ENCODE measurements around the gene FAM216B.

Gene FAM216B

GRCh38 chr13:42750794-42751193, 30.6 kb upstream of the FAM216B start:
- no peak for DNase-seq (ENCODE audit: low read depth, low spot score)

GRCh38 chr13:42751693-42752092, 29.7 kb upstream of the FAM216B start:
- no peak for DNase-seq (ENCODE audit: low read depth, low spot score)
- TF ChIP-seq FOXP2 (optimal IDR thresholded peaks at IDR 0.05; ENCODE audit: control extremely low read depth, extremely low read length, insufficient read depth): no peak
- no peak for TF ChIP-seq EZH2 (IDR thresholded peaks at IDR 0.05)
- TF ChIP-seq POLR2AphosphoS5 (IDR thresholded peaks at IDR 0.05; ENCODE audit: borderline replicate concordance, low read depth, low read length): no peak
- no peaks in the 10 kb centered on the region for H3K36me3 ChIP-seq (ENCODE audit: insufficient read depth, low read length)
- H3K27ac ChIP-seq: no peak overlapping the region
- H3K4me3 ChIP-seq: no peak overlapping the region
- no peaks in the 10 kb centered on the region for H3K9me3 ChIP-seq (ENCODE audit: low read depth, low read length)
- H3K9ac ChIP-seq (ENCODE audit: insufficient read length): no peak overlapping the region

More at GRCh38 chr13:42750794-42751193, 30.6 kb upstream of the FAM216B start:
- TF ChIP-seq FOXP2 (optimal IDR thresholded peaks at IDR 0.05; ENCODE audit: control extremely low read depth, extremely low read length, insufficient read depth) (no peak), POLR2AphosphoS5 (IDR thresholded peaks at IDR 0.05; ENCODE audit: borderline replicate concordance, low read depth, low read length) (no peak), EZH2 (IDR thresholded peaks at IDR 0.05) (no peak)
- no peaks in the 10 kb centered on the region for H3K36me3 ChIP-seq (ENCODE audit: insufficient read depth, low read length)
- H3K9me3 ChIP-seq (ENCODE audit: low read depth, low read length): no peaks in the 10 kb centered on the region
- H3K9ac ChIP-seq (ENCODE audit: insufficient read length): no peak overlapping the region
- H3K27ac ChIP-seq: no peak overlapping the region
- H3K4me3 ChIP-seq: no peak overlapping the region

GRCh38 chr13:42752731-42753130, 28.7 kb upstream of the FAM216B start:
- H3K9me3 ChIP-seq (ENCODE audit: low read depth, low read length): no peaks in the 10 kb centered on the region
- H3K9ac ChIP-seq (ENCODE audit: insufficient read length): no peak overlapping the region
- TF ChIP-seq EZH2 (IDR thresholded peaks at IDR 0.05) (no peak), FOXP2 (optimal IDR thresholded peaks at IDR 0.05; ENCODE audit: control extremely low read depth, extremely low read length, insufficient read depth) (no peak), POLR2AphosphoS5 (IDR thresholded peaks at IDR 0.05; ENCODE audit: borderline replicate concordance, low read depth, low read length) (no peak)
- H3K4me3 ChIP-seq: no peak overlapping the region
- no peaks in the 10 kb centered on the region for H3K36me3 ChIP-seq (ENCODE audit: insufficient read depth, low read length)
- H3K27ac ChIP-seq: no peak overlapping the region
- DNase-seq (ENCODE audit: low read depth, low spot score): no peak

- Histone ChIP-seq H3K4me3 (no peak overlapping the region), H3K36me3 (ENCODE audit: insufficient read depth, low read length) (no peaks in the 10 kb centered on the region), H3K9ac (ENCODE audit: insufficient read length) (no peak overlapping the region), H3K27ac (no peak overlapping the region), H3K9me3 (ENCODE audit: low read depth, low read length) (no peaks in the 10 kb centered on the region)
- no peak for TF ChIP-seq POLR2AphosphoS5 (IDR thresholded peaks at IDR 0.05; ENCODE audit: borderline replicate concordance, low read depth, low read length)
- no peak for TF ChIP-seq EZH2 (IDR thresholded peaks at IDR 0.05)
- no peak for TF ChIP-seq FOXP2 (optimal IDR thresholded peaks at IDR 0.05; ENCODE audit: control extremely low read depth, extremely low read length, insufficient read depth)
- no peak for DNase-seq (ENCODE audit: low read depth, low spot score)
These were observed 27.7 kb upstream of the FAM216B start for GRCh38 chr13:42753697-42754096.

- Histone ChIP-seq H3K9me3 (ENCODE audit: low read depth, low read length) (no peaks in the 10 kb centered on the region), H3K9ac (ENCODE audit: insufficient read length) (no peak overlapping the region), H3K36me3 (ENCODE audit: insufficient read depth, low read length) (no peaks in the 10 kb centered on the region), H3K4me3 (no peak overlapping the region), H3K27ac (no peak overlapping the region)
- no peak for DNase-seq (ENCODE audit: low read depth, low spot score)
- TF ChIP-seq FOXP2 (optimal IDR thresholded peaks at IDR 0.05; ENCODE audit: control extremely low read depth, extremely low read length, insufficient read depth) (no peak), POLR2AphosphoS5 (IDR thresholded peaks at IDR 0.05; ENCODE audit: borderline replicate concordance, low read depth, low read length) (no peak), EZH2 (IDR thresholded peaks at IDR 0.05) (no peak)
These were observed 26.4 kb upstream of the FAM216B start for GRCh38 chr13:42754801-42755510.

- no peak overlapping the region for H3K4me3 ChIP-seq
- H3K27ac ChIP-seq: no peak overlapping the region
- TF ChIP-seq FOXP2 (optimal IDR thresholded peaks at IDR 0.05; ENCODE audit: control extremely low read depth, extremely low read length, insufficient read depth) (no peak), POLR2AphosphoS5 (IDR thresholded peaks at IDR 0.05; ENCODE audit: borderline replicate concordance, low read depth, low read length) (no peak), EZH2 (IDR thresholded peaks at IDR 0.05) (no peak)
- H3K9me3 ChIP-seq (ENCODE audit: low read depth, low read length): no peaks in the 10 kb centered on the region
- no peak for DNase-seq (ENCODE audit: low read depth, low spot score)
- H3K9ac ChIP-seq (ENCODE audit: insufficient read length): no peak overlapping the region
- H3K36me3 ChIP-seq (ENCODE audit: insufficient read depth, low read length): no peaks in the 10 kb centered on the region
These were observed 23.5 kb upstream of the FAM216B start for GRCh38 chr13:42757678-42758420.

DNA sequence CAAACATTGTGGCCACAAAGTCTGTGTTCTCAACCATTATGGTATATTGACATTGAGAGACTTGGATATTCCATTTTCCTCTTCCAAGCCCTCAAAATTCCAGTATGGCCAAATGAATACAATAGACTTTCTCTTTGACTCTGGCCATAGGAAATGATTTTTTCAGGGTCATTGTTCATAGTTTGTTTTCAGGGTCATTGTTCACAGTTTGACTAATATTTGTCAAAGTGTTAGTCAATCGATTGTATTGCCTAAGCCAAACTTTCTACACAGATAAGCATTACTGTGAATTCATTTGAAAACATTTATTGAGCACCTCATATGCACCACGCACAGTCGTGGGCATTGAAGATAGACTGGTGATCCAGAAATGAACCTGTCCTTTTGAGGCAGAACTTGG, 22.9 kb upstream of the FAM216B start:
- Histone ChIP-seq H3K27ac (no peak overlapping the region), H3K36me3 (ENCODE audit: insufficient read depth, low read length) (no peaks in the 10 kb centered on the region), H3K9ac (ENCODE audit: insufficient read length) (no peak overlapping the region), H3K4me3 (no peak overlapping the region), H3K9me3 (ENCODE audit: low read depth, low read length) (no peaks in the 10 kb centered on the region)
- TF ChIP-seq FOXP2 (optimal IDR thresholded peaks at IDR 0.05; ENCODE audit: control extremely low read depth, extremely low read length, insufficient read depth) (no peak), EZH2 (IDR thresholded peaks at IDR 0.05) (no peak), POLR2AphosphoS5 (IDR thresholded peaks at IDR 0.05; ENCODE audit: borderline replicate concordance, low read depth, low read length) (no peak)
- no peak for DNase-seq (ENCODE audit: low read depth, low spot score)

GRCh38 chr13:42760951-42761350, 20.4 kb upstream of the FAM216B start:
- DNase-seq (ENCODE audit: low read depth, low spot score): no peak
- no peak for TF ChIP-seq POLR2AphosphoS5 (IDR thresholded peaks at IDR 0.05; ENCODE audit: borderline replicate concordance, low read depth, low read length)
- no peak for TF ChIP-seq EZH2 (IDR thresholded peaks at IDR 0.05)
- TF ChIP-seq FOXP2 (optimal IDR thresholded peaks at IDR 0.05; ENCODE audit: control extremely low read depth, extremely low read length, insufficient read depth): no peak

More at GRCh38 chr13:42760951-42761350, 20.4 kb upstream of the FAM216B start:
- H3K27ac ChIP-seq: no peak overlapping the region
- H3K9ac ChIP-seq (ENCODE audit: insufficient read length): no peak overlapping the region
- H3K4me3 ChIP-seq: no peak overlapping the region
- H3K9me3 ChIP-seq (ENCODE audit: low read depth, low read length): no peaks in the 10 kb centered on the region
- H3K36me3 ChIP-seq (ENCODE audit: insufficient read depth, low read length): no peaks in the 10 kb centered on the region

Measured in SK-N-MC (cell line).